ENCODE data around the gene MPRIP.
A peak's percentile ranks its signal among the peaks of the same experiment; 100 is the strongest.

MPRIP gene

GRCh38 chr17:17079336-17079735, 37.1 kb downstream of the MPRIP start:
- Histone ChIP-seq H3K27ac (ENCODE audit: extremely low read depth, low read depth, low read length) (no peak overlapping the region), H3K4me3 (ENCODE audit: low read depth, low read length) (no peak overlapping the region), H3K4me1 (ENCODE audit: control insufficient read depth, insufficient read depth, low read length) (no peaks in the 10 kb centered on the region), H3K9me3 (ENCODE audit: control insufficient read depth, insufficient read depth, low read depth, low read length) (no peaks in the 10 kb centered on the region), H3K36me3 (ENCODE audit: control insufficient read depth in 2 of 2, insufficient read depth in 1 of 2, low read length in 2 of 2) (peaks cover 7 to 70% of the 10 kb centered on the region in 2 experiments)
- TF ChIP-seq ZNF138 (tag by site-specific recombination; IDR thresholded peaks at IDR 0.05; ENCODE audit: borderline replicate concordance) (no peak), ZFHX2 (tag by site-specific recombination; conservative IDR thresholded peaks at IDR 0.05) (no peak)
- POLR2A ChIA-PET, result no interaction called here
- CTCF ChIA-PET, result no interaction called here

DNA sequence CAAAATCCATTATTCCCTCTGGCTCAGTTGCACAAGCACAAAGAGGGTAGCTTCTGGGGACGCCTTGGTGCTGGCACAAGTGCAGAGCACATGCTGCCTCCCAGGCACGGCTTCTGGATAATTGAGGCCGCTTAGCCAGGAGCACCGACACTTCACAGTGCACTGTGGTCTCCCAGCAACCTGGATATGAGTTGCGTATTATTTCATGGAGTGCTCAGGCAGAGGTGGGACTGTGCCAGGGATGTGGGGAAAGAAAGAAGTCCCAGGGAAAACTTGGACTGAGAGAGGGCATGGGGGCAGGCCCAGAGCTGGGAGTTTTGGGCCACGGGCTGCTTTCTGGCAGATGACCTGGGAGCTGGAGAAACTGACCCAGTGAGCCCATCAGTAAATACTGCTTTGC, 37.5 kb downstream of the MPRIP start:
- CTCF ChIA-PET, result interaction anchor here (0.6 to 1.0 kb wide), 2 partner anchors 21 to 276 kb away, joined by 3 read pairs; no protein-coding TSS in a partner anchor
- H3K4me3 ChIP-seq (ENCODE audit: low read depth, low read length), result no peak overlapping the region
- no peak overlapping the region for H3K27ac ChIP-seq (ENCODE audit: extremely low read depth, low read depth, low read length)
- no peaks in the 10 kb centered on the region for H3K4me1 ChIP-seq (ENCODE audit: control insufficient read depth, insufficient read depth, low read length)
- TF ChIP-seq ZNF140 (tag by site-specific recombination; IDR thresholded peaks at IDR 0.05) (no peak), OSR2 (tag by site-specific recombination; IDR thresholded peaks at IDR 0.05) (peak; percentile 27; the same call in 1 of the 2 replicates)
- peaks cover 7 to 74% of the 10 kb centered on the region in 2 experiments for H3K36me3 ChIP-seq (ENCODE audit: control insufficient read depth in 2 of 2, insufficient read depth in 1 of 2, low read length in 2 of 2)
- H3K9me3 ChIP-seq (ENCODE audit: control insufficient read depth, insufficient read depth, low read depth, low read length), result no peaks in the 10 kb centered on the region
- POLR2A ChIA-PET, result no interaction called here

- no peak overlapping the region for H3K4me3 ChIP-seq (ENCODE audit: low read depth, low read length)
- peaks cover 7 to 76% of the 10 kb centered on the region in 2 experiments for H3K36me3 ChIP-seq (ENCODE audit: control insufficient read depth in 2 of 2, insufficient read depth in 1 of 2, low read length in 2 of 2)
- no peak overlapping the region for H3K27ac ChIP-seq (ENCODE audit: extremely low read depth, low read depth, low read length)
- CTCF ChIA-PET, result interaction anchor here (0.6 to 1.0 kb wide), 2 partner anchors 20 to 275 kb away, joined by 3 read pairs; no protein-coding TSS in a partner anchor
- POLR2A ChIA-PET, result no interaction called here
- no peaks in the 10 kb centered on the region for H3K4me1 ChIP-seq (ENCODE audit: control insufficient read depth, insufficient read depth, low read length)
- no peaks in the 10 kb centered on the region for H3K9me3 ChIP-seq (ENCODE audit: control insufficient read depth, insufficient read depth, low read depth, low read length)
- no peak for TF ChIP-seq ZNF571 (tag by site-specific recombination; IDR thresholded peaks at IDR 0.05)
- no peak for TF ChIP-seq ZNF138 (tag by site-specific recombination; IDR thresholded peaks at IDR 0.05; ENCODE audit: borderline replicate concordance)
- TF ChIP-seq ZSCAN30 (tag by site-specific recombination; IDR thresholded peaks at IDR 0.05), result no peak
- no peak for TF ChIP-seq ELK4 (IDR thresholded peaks at IDR 0.05; ENCODE audit: borderline replicate concordance, low read depth, low read length)
- no peak for TF ChIP-seq ZNF114 (tag by site-specific recombination; IDR thresholded peaks at IDR 0.05)
- no peak for TF ChIP-seq PRDM6 (tag by site-specific recombination; IDR thresholded peaks at IDR 0.05)
- no peak for TF ChIP-seq ZBTB48 (tag by site-specific recombination; IDR thresholded peaks at IDR 0.05)
- TF ChIP-seq HOXC10 (CRISPR knock-in tag; IDR thresholded peaks at IDR 0.05), result no peak
- TF ChIP-seq ZNF311 (tag by site-specific recombination; IDR thresholded peaks at IDR 0.05; ENCODE audit: borderline replicate concordance), result no peak
- TF ChIP-seq SP7 (tag by site-specific recombination; IDR thresholded peaks at IDR 0.05), result no peak
- TF ChIP-seq, protein P1, sequence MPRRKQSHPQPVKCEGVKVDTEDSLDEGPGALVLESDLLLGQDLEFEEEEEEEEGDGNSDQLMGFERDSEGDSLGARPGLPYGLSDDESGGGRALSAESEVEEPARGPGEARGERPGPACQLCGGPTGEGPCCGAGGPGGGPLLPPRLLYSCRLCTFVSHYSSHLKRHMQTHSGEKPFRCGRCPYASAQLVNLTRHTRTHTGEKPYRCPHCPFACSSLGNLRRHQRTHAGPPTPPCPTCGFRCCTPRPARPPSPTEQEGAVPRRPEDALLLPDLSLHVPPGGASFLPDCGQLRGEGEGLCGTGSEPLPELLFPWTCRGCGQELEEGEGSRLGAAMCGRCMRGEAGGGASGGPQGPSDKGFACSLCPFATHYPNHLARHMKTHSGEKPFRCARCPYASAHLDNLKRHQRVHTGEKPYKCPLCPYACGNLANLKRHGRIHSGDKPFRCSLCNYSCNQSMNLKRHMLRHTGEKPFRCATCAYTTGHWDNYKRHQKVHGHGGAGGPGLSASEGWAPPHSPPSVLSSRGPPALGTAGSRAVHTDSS (tag by site-specific recombination; IDR thresholded peaks at IDR 0.05), result no peak
- TF ChIP-seq, protein P2, sequence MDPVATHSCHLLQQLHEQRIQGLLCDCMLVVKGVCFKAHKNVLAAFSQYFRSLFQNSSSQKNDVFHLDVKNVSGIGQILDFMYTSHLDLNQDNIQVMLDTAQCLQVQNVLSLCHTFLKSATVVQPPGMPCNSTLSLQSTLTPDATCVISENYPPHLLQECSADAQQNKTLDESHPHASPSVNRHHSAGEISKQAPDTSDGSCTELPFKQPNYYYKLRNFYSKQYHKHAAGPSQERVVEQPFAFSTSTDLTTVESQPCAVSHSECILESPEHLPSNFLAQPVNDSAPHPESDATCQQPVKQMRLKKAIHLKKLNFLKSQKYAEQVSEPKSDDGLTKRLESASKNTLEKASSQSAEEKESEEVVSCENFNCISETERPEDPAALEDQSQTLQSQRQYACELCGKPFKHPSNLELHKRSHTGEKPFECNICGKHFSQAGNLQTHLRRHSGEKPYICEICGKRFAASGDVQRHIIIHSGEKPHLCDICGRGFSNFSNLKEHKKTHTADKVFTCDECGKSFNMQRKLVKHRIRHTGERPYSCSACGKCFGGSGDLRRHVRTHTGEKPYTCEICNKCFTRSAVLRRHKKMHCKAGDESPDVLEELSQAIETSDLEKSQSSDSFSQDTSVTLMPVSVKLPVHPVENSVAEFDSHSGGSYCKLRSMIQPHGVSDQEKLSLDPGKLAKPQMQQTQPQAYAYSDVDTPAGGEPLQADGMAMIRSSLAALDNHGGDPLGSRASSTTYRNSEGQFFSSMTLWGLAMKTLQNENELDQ (tag by site-specific recombination; IDR thresholded peaks at IDR 0.05; ENCODE audit: low read depth), result no peak
- TF ChIP-seq ZNF514 (tag by site-specific recombination; IDR thresholded peaks at IDR 0.05), result no peak
- TF ChIP-seq ZNF174 (tag by site-specific recombination; IDR thresholded peaks at IDR 0.05), result no peak
- no peak for TF ChIP-seq ZNF792 (tag by site-specific recombination; IDR thresholded peaks at IDR 0.05)
- no peak for TF ChIP-seq ZNF518A (tag by site-specific recombination; conservative IDR thresholded peaks at IDR 0.05; ENCODE audit: low read depth)
Measured at GRCh38 chr17:17080181-17080631, 37.9 kb downstream of the MPRIP start.
